ENCODE results near the gene OR1F1. TPM values are rescaled to one million over a fixed set of nuclear protein-coding genes. Genes with fewer than 3 reads are reported as not detected.
"Not testable (repeated sequence)": the region's sequence is repeated elsewhere in the genome, so short reads cannot be mapped to it uniquely, and the experiment has no call there.

Gene OR1F1
- total RNA-seq, 1 donor from 2014 or later, result not detected

DNA sequence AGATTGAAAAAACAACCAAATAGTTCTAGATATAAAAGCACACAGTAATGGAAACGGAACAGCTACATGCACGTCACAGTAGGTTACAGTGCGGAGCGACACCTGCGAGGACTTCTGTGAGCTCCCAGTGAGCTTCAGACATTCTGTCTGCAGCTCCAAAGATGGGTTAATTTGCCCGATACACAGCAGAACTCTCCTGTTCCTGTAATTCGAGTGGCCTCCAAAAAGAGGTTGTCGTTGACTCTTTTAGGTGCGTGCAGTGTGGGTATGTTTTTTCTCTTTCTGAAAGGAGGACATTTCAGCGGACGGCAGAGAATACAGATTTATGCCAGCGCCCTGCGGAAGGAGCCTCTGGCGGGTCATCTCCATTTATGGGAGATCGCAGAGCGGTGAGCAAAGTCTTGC is 2.9 kb downstream of the OR1F1 start:
- intact Hi-C loops (cut with DNase I), result no loop called here
- DNase-seq (ENCODE audit: low spot score) (no peak), ATAC-seq (no peak)

DNA sequence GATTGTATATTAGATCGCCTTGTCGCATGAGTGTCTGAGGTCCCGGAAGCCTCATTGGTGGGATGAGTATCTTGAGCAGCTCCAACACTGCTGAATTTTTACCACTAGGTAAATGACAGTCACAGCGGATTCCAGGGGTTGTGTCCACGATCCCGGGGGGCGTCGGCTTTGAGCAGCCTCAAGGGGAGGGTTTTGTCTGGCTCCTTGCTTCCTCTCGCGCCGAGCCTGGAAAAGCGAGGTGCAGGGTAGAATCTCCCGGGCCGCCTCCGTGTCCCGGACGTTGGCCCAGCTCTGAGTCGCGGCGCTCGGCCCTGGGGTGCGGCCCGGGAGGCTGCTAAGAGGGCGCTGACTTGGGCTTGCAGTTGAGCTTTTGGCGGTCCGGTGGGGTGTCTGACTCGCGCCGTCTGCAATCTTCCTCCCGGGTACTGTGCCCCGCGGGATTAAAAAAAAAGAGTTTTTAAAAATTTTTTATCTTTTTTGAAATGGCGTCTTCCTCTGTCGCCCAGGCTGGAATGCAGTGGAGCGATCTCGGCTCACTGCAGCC is 4.5 kb downstream of the OR1F1 start:
- intact Hi-C loops (cut with DNase I), result no loop called here
- ATAC-seq (no peak), DNase-seq (ENCODE audit: low spot score) (no peak)

DNA sequence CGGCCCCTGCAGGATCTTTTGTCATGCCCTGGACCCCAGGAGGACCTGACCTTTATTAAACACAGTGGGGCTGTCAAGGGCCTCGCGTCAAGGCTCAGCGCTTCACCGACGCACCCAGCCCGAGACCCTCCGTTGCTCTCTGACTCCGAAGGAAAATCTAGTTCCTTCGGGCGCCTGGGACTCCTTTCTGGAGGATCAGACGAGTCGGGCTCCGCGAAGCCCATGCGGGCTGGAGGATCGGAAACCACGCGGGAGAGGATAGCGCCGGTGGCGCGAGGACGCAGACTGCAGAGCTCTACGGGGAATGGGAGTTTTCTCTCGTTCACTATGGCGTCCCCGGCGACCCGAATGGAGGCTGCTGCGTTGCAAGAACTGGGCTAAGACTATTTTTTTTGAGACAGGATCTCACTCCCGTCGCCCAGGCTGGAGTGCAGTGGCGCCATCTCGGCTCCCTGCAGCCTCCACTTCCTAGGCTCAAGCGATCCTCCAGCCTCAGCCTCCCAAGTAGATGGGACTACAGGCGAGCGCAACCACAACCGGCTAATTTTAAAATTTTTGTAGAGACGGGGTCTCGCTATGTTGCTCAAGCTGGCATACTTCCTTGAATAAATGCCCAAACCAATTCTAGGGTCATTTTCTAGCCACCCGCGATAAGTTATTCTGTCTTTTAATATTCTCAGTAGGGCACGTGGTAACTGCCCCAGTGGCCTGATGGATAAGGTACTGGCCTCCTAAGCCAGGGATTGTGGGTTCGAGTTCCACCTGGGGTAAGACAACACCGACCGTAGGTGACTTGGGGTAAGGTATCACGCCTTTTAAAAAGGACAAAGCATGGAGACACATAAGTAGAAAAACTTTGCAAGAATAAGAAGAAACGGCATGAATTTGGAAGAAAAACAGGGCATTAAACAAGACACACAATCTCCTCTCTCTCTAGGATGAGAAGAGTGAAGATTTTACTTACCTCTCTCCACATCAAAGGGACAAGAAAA is 5.5 kb downstream of the OR1F1 start:
- intact Hi-C loops (cut with DNase I), result no loop called here
- DNase-seq (ENCODE audit: low spot score) (no peak), ATAC-seq (no peak)

DNA sequence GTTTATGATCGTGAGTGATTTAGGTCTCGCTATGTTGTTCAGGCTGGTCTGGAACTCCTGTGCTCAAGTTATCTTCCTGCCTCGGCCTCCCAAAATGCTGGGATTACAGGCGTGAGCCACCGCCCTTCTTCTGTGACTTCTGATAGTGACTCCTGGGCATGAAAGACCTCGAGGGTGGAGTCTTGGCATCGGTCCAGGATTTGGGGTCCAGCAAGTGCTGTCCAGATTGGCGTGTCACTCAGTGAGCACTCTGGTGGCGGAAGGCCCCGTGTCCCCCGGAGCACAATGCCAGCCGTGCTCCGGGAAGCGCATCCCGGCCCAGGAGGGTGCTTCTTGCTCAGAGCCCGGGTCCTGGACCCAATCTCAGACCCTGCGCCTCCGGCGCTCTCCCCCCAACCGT is 6.8 kb downstream of the OR1F1 start:
- intact Hi-C loops (cut with DNase I), result no loop called here

DNA sequence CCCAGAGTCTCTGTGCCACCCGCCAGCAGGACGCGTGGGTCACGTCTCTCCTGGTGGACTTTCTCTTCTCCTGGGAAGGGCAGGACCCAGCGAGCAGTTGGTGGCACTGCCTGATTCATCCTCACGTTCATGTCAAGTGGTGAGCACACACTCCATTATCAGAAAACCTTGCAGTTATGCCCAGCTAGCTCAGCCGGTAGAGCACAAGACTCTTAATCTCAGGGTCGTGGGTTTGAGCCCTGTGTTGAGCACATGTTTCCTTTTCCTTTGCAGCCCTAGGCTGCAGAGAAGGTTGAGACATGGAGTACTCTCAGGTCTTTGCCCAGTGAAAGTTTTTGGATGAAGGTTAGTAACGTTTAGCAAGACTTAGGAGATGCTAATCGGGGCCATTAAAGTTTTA is 8.0 kb downstream of the OR1F1 start:
- no peak for DNase-seq (ENCODE audit: low spot score)
- ATAC-seq, result no peak
- intact Hi-C loops (cut with DNase I), result no loop called here

More for the DNA sequence above, 6.8 kb downstream of the OR1F1 start:
- ATAC-seq (no peak), DNase-seq (ENCODE audit: low spot score) (no peak)

DNA sequence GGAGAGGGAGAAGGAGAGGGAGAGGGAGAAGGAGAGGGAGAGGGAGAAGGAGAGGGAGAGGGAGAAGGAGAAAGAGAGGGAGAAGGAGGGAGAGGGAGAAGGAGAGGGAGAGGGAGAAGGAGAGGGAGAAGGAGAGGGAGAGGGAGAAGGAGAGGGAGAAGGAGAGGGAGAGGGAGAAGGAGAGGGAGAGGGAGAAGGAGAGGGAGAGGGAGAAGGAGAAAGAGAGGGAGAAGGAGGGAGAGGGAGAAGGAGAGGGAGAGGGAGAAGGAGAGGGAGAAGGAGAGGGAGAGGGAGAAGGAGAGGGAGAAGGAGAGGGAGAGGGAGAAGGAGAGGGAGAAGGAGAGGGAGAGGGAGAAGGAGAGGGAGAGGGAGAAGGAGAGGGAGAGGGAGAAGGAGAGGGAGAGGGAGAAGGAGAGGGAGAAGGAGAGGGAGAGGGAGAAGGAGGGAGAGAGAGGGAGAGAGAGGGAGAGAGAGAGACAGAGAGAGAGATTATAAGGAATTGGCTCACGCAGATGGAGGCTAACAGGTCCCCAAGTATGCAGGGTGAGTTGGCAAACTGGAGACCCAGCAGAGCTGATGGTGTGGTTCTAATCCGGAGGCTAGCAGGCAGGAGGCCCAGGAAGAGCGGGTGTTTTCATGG is 9.8 kb downstream of the OR1F1 start:
- ATAC-seq; DNase-seq (ENCODE audit: low spot score); intact Hi-C loops (cut with DNase I): not testable (repeated sequence)

DNA sequence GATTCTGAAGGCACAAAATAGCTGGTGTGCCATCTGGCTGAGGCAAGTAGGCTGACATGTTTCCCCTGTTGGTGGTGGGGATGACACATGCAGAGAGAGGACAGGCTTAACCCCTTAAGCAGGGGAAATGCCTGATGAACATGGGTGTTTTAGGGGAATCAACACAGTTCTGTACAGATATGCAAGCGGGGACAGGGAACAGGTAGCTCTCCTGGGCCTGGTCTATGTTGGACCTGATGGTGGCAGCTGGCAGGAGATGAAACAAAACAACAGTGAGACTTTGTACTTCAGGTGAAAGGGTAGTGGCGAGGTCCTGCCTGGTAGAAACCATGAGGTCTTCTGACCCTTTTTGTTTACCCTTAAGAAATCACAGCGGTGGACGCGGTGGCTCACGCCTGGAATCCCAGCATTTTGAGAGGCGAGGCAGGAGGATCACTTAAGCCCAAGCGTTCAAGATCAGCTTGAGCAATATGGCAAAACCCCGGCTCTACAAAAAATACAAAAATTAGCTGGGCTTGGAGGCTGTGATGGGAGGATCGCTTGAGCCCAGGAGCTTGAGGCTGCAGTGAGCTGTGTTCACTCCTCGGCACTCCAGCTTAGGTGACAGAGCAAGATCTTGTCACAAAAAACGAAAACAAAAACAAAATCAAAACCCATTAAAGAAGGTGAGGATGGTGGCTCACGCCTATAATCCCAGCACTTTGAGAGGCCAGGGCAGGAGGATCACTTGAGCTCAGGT is 10.5 kb downstream of the OR1F1 start:
- DNase-seq (ENCODE audit: low spot score), result no peak
- intact Hi-C loops (cut with DNase I), result no loop called here
- ATAC-seq, result no peak

DNA sequence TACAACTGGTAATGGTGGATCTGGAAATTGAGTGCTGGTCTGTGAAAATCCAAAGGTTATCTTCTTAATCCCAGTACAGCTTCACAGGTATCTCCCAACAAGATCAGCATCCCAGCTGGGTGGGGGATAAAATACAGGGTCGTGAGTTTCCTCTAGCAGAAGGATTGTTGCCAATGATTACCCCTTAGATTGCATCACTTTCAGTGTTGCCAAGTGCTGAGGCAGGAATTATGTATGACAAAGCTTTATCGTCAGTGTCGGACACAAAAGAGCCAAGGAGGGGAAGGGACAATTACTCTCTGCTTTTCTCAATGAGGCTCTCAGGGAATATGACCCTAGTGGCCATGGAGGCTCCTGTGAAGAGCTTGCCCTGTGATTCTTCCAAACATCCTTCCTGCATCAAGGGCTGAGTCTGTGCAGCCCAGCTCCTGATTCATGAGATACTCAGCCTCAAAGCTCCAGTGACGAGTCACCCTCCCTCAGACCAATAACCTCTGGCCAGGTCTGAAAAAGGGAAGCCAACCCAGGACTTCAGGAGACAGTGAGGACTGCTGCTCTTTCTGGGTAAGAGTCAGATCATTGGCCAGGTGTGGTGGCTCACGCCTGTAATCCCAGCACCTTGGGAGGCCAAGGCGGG is 15.0 kb downstream of the OR1F1 start:
- intact Hi-C loops (cut with DNase I), result no loop called here
- ATAC-seq, result no peak
- no peak for DNase-seq (ENCODE audit: low spot score)

DNA sequence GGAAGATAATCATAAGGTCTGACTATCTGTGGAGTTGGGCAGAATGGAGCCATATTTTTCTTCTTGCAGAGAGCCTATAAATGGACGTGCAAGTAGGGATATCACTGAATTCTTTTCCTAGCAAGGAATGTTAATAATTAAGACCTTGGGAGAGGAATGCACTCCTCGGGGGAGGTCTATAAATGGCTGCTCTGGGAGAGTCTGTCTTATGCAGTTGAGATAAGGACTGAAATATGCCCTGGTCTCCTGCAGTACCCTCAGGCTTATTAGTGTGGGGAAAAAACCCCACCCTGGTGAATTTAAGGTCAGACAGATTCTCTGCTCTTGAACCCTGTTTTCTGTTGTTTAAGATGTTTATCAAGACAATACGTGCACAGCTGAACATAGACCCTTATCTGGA is 17.9 kb downstream of the OR1F1 start:
- intact Hi-C loops (cut with DNase I); DNase-seq (ENCODE audit: low spot score); ATAC-seq: not testable (repeated sequence)

DNA sequence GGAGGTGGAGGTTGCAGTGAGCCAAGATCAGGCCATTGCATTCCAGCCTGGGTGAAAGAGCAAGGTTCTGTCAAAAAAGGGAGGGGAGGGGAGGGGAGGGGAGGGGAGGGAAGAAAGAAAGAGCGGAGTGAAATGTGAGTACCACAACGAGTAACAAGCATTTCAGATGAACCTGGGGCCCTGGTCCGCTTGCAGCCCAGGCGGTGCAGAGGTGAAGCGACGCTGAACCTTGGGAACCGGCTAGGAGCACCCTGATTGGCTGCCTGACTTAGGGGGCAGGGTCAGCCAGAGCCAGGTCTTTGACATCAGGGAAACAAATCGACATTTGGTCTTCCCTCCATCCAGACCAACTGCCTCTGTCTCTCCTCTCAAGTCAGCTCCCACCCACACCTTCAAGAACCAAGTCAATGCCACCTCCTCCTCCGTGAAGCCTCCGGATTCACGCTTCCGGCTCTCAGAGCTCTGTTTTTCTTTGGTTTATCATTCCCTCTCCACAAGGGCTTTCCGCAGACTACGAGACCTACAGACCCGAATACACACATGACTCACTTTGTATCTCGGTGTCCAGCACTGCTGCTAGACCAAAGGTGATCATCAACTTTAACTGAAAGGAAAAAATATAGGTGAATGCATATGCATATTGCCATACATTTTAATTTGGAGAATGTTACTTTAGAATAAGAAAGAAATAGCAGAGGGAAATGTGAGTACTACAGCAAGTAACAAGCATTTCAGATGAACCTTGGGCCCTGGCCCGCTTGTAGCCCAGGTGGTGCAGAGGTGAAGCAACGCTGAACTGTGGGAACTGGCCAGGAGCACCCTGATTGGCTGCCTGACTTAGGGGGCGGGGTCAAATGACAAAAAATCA is 19.3 kb downstream of the OR1F1 start:
- no peak for ATAC-seq
- intact Hi-C loops (cut with DNase I), result no loop called here
- no peak for DNase-seq (ENCODE audit: low spot score)

DNA sequence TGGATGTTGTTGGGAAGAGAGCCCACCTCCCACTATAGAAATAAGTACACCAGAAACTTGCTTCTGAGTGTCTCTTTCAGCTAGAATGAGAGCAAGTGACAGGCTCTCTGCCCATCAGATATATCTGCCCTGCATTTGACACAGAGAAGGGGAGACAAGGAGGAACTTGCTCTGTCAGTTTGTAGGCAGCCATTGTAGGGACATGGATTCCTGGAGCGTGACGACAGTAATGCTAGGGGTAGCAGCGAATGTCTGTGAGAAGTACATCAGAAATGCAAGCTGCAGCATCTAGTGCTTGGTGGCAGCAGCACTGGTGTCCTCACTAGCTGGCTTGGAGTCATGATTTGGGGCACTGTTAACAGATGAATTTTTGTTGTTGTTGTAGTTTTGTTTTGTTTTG is 24.0 kb downstream of the OR1F1 start:
- intact Hi-C loops (cut with DNase I), result no loop called here
- ATAC-seq, result no peak
- DNase-seq (ENCODE audit: low spot score), result no peak

DNA sequence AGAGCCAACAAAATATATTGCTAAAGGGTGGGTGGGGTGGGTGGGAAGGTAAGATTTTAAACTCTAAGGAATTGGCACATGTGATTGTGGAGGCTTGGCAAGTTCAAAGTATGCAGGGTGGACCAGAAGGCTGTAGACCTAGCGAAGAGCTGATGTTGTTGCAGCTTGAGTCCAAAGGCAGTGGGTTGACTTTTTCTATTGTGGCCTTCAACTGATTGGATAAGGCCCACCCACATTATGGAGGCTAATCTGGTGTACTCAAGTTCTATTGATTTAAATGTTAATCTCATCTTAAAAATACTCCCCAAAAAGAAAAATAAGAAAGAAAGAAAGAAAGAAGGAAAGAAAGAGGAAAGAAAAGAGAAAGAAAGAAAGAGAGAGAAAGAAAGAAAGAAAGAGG is 24.6 kb downstream of the OR1F1 start:
- intact Hi-C loops (cut with DNase I), result no loop called here
- ATAC-seq, result no peak
- DNase-seq (ENCODE audit: low spot score), result no peak

DNA sequence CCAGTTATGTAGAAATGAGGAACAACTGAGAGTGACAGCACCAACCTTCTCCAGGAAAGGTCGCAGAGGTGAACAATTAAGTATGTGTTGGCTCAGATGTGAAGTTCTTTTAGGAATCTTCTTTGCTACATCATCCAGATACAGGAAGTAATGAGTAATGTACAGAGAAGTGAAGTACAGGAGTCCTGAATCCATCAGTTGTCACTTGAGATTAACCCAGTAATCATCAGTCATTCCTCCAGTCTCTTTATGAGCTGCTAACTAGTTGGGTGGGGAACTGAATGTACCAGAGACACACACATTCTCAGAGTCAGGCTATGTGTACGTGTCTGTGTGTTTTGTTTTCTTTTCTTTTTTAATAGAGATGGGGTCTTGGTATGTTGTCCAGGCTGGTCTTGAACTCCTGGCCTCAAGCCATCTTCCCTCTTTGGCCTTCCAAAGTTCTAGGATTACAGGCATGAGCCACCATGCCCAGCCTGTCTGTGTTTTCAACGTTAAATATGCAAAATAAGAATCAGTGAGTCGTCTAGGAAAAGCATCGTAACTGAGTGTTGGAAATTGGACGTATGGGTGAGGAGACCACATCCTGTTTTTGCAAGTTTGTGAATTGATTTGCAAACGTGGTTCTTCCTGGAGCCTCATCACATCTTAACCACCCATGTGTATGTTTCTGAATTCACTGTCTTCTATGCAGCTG is 27.0 kb downstream of the OR1F1 start:
- intact Hi-C loops (cut with DNase I), result no loop called here
- DNase-seq (ENCODE audit: low spot score) (no peak), ATAC-seq (no peak)

DNA sequence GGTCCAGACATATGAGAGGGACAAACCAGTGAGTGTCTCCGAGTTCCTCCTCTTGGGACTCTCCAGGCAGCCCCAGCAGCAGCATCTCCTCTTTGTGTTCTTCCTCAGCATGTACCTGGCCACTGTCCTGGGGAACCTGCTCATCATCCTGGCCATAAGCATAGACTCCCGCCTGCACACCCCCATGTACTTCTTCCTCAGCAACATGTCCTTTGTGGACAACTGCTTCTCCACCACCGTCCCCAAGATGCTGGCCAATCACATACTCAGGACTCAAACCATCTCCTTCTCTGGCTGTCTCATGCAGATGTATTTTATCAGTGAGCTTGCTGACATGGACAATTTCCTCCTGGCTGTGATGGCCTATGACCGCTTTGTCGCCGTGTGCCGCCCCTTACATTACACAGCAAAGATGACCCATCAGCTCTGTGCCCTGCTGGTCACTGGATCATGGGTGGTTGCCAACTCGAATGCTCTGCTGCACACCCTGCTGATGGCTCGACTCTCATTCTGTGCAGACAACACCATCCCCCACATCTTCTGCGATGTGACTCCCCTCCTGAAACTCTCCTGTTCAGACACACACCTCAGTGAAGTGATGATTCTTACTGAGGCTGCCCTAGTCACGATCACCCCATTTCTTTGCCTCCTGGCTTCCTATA is 27.7 kb downstream of the OR1F1 start:
- DNase-seq (ENCODE audit: low spot score), result no peak
- no peak for ATAC-seq
- intact Hi-C loops (cut with DNase I), result no loop called here

DNA sequence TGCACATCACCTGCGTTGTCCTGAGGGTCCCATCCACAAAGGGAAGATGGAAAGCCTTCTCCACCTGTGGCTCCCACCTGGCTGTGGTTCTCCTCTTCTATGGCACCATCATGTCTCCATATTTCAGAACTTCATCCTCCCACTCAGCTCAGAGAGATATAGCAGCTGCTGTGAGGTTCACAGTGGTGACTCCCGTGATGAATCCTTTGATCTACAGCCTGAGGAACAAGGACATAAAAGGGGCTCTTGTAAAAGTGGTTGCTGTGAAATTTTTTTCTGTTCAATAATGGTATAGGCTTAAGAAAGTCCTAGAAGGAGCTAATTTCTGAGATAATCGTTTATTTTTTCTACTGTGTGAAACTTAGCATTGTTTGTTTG is 28.2 kb downstream of the OR1F1 start:
- intact Hi-C loops (cut with DNase I), result no loop called here
- ATAC-seq, result no peak
- no peak for DNase-seq (ENCODE audit: low spot score)

DNA sequence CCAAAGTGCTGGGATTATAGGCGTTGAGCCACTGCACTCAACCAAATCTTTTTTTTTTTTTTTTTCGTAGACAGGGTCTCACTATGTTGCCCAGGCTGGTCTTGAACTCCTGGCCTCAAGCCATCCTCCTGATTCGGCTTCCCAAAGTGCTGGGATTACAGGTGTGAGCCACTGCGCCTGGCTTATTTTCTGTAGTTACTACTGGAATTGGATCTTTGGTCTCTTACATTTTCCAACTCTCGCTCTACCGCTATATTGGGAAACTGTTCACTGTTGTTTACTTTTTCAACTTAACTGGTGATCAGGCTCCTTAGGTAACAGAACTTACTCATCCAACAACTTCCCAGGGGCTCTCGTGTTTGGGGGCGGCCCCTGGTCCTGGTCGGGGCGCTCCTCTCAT is 32.8 kb downstream of the OR1F1 start:
- no peak for DNase-seq (ENCODE audit: low spot score)
- ATAC-seq, result no peak
- intact Hi-C loops (cut with DNase I), result no loop called here

DNA sequence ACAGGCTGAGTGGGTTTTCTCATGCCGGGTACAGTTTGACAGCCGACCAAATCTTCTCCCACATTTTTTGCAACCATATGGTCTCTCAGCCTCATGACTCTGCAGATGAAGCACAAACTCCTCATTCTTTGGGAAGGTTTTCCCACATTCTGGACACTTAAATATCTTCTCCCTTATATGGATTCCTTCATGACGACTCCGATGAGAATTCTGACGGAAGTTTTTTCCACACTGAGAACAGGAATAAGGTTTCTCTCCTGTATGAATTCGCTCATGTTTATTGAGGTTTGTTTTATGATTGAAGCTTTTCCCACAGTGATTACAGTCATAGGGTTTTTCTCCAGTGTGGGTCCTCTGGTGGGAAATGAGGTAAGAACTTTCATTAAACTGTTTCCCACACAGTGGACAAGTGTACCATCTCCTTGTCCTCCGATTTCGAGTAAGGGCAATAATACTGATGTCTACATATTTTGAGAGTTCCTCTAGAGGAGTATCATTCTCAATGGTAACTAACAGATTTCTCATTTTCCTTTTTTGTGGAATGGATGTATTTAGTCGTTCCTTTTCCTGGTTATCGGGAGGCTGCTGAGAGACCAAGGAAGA is 36.0 kb downstream of the OR1F1 start:
- DNase-seq (ENCODE audit: low spot score), result no peak
- no peak for ATAC-seq
- intact Hi-C loops (cut with DNase I), result no loop called here
